ENCODE results near the gene RYK. TPM values are rescaled to one million over a fixed set of nuclear protein-coding genes. Genes with fewer than 3 reads are reported as not detected.

Gene RYK
- total RNA-seq, 4 donors from 2014 or later: 95.2 to 168 (median 108) TPM

DNA sequence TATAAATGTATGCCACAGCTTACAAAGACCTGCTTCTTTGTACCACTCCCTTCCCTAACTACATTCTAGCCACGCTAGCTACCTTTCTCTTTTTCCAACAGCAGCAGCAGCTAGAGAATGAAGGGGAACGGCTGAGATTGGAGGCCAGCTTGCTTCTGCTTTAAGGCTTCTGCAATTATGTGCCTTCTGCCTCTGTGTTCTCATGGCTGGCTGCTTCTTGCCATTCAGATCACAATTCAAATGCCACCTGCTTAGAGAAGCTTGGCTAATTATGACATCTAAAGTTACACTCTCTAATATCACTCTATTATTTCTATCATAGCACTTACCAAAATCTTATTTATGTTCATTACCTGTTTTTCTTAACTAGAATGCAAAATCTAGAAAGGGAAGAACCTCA, 95.2 kb downstream of the RYK start:
- H3K4me3 ChIP-seq (replicated peaks in 1 of 3): no peak overlapping the region
- WGBS, 2 donors: 46 to 73% methylated on average over 2 of the region's 2 CpGs
- TF ChIP-seq, protein P1, sequence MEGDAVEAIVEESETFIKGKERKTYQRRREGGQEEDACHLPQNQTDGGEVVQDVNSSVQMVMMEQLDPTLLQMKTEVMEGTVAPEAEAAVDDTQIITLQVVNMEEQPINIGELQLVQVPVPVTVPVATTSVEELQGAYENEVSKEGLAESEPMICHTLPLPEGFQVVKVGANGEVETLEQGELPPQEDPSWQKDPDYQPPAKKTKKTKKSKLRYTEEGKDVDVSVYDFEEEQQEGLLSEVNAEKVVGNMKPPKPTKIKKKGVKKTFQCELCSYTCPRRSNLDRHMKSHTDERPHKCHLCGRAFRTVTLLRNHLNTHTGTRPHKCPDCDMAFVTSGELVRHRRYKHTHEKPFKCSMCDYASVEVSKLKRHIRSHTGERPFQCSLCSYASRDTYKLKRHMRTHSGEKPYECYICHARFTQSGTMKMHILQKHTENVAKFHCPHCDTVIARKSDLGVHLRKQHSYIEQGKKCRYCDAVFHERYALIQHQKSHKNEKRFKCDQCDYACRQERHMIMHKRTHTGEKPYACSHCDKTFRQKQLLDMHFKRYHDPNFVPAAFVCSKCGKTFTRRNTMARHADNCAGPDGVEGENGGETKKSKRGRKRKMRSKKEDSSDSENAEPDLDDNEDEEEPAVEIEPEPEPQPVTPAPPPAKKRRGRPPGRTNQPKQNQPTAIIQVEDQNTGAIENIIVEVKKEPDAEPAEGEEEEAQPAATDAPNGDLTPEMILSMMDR (IDR thresholded peaks at IDR 0.05): no peak
- no peak for TF ChIP-seq POLR2A (IDR thresholded peaks at IDR 0.05)

DNA sequence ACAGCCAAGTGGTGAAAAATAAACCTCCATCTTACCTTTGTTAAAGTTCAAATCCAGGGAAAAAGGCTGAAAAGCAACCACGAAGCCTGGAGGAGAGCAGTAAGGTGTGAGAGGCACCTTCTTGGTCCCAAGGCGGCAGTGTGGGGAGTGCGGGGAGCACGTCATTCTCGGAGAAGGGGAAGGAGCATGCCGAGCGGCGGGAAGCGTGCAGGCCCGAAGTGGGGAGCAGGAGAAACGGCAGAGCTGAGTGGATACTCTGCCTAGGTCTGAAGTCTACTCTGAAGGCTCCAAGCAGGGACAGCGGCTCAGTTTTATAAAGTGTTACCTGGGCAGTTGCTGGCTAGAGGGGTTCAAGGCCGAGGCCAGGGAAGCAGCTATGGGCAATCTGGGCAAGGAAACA, 96.9 kb downstream of the RYK start:
- Histone ChIP-seq H3K27ac (no peak overlapping the region), H3K27me3 (no peaks in the 10 kb centered on the region), H3K4me3 (replicated peaks in 1 of 3) (no peak overlapping the region), H3K36me3 (peaks cover 18% of the 10 kb centered on the region in 2 donors), H3K9me3 (no peaks in the 10 kb centered on the region), H3K4me1 (peaks cover 11 to 20% of the 10 kb centered on the region in 2 donors)
- intact Hi-C loops (cut with DNase I): no loop called here
- DNase-seq: no peak
- TF ChIP-seq POLR2A (IDR thresholded peaks at IDR 0.05): no peak
- 97% methylated on average over 13 of the region's 13 CpGs for WGBS, 2 donors

More for the DNA sequence above, 95.2 kb downstream of the RYK start:
- no peaks in the 10 kb centered on the region for H3K27me3 ChIP-seq
- peaks cover 18% of the 10 kb centered on the region in 2 donors for H3K36me3 ChIP-seq
- H3K9me3 ChIP-seq: no peaks in the 10 kb centered on the region
- H3K27ac ChIP-seq: no peak overlapping the region
- intact Hi-C loops (cut with DNase I): no loop called here
- DNase-seq: no peak
- peaks cover 11 to 20% of the 10 kb centered on the region in 2 donors for H3K4me1 ChIP-seq

DNA sequence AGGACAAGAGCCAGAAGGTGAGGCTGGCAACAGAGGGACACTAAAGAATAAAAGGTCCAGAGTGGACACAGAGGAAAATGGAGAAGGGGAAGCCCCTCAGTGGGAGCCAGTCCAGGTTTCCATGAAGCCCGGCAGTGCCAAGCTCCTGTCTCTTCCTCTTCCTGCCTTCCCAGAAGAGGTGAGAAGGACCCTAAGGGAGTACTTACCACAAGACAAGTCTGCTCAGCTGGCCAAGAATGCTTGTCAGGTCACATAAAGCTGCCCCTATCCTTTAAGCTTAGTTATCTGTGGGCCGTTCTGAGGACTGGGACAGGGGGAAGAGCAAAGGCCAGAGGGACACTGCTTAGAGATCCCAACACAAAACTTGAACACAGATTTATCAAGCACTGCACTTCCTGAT, 100.2 kb downstream of the RYK start:
- Histone ChIP-seq H3K27ac (no peak overlapping the region), H3K4me1 (peaks cover 0 to 3% of the 10 kb centered on the region in 2 donors), H3K36me3 (peaks cover 14% of the 10 kb centered on the region in 2 donors), H3K4me3 (replicated peaks in 1 of 3) (no peak overlapping the region), H3K9me3 (no peaks in the 10 kb centered on the region), H3K27me3 (no peaks in the 10 kb centered on the region)
- intact Hi-C loops (cut with DNase I): no loop called here
- TF ChIP-seq, protein P1 (IDR thresholded peaks at IDR 0.05): no peak
- no peak for TF ChIP-seq POLR2A (IDR thresholded peaks at IDR 0.05)
- DNase-seq: no peak
- 33 to 65% methylated on average over 2 of the region's 2 CpGs for WGBS, 2 donors

DNA sequence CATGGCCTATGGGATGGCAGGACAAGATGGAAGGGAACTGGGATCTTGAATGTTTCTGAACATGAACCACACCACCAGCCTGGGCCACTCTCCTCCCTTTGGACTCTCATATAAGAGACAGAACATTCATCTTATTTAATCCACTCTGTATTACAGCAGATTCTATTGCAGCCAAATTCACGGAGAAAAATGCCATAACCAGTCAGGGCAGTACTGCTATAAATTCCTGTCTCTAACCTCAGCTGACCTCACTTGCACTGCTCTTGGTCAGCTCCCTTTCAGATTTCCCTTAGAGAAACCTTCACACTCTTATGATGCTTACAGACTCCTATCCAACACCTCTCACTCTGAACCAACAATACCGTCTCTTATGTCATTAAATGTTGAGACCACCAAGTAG, 101.4 kb downstream of the RYK start:
- intact Hi-C loops (cut with DNase I): no loop called here
- WGBS, 2 donors: 87 to 92% methylated on average over 2 of the region's 2 CpGs

DNA sequence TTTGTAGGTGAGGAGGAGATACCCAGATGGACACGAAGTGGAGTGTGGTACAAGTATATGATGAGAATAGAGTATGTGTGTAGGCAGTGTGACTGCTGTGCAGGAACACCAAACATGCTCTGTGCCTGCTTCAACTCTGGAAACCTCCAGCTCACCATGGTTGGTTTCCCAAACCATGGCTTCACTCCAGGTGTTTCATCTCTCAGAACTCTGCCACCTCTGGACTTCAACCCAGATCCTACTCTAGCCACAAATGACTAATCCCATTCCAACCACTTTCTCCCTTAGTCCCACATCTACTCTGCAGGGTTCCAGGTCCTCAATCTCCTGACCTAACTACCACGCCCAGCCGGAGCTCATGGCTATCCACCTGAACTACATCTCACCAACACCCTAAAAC, 102.1 kb downstream of the RYK start:
- DNase-seq: no peak
- Histone ChIP-seq H3K9me3 (no peaks in the 10 kb centered on the region), H3K4me1 (no peaks in the 10 kb centered on the region), H3K36me3 (peaks cover 3 to 6% of the 10 kb centered on the region in 2 donors), H3K4me3 (replicated peaks in 1 of 3) (no peak overlapping the region), H3K27ac (no peak overlapping the region), H3K27me3 (no peaks in the 10 kb centered on the region)
- intact Hi-C loops (cut with DNase I): no loop called here
- WGBS, 2 donors: 96% methylated on average over 3 of the region's 3 CpGs
- no peak for TF ChIP-seq POLR2A (IDR thresholded peaks at IDR 0.05)
- TF ChIP-seq, protein P1 (IDR thresholded peaks at IDR 0.05): no peak

More for the DNA sequence above, 101.4 kb downstream of the RYK start:
- no peak overlapping the region for H3K27ac ChIP-seq
- DNase-seq: no peak
- no peaks in the 10 kb centered on the region for H3K4me1 ChIP-seq
- no peaks in the 10 kb centered on the region for H3K9me3 ChIP-seq
- TF ChIP-seq, protein P1 (IDR thresholded peaks at IDR 0.05): no peak
- TF ChIP-seq POLR2A (IDR thresholded peaks at IDR 0.05): no peak
- H3K36me3 ChIP-seq: peaks cover 4 to 14% of the 10 kb centered on the region in 2 donors
- no peaks in the 10 kb centered on the region for H3K27me3 ChIP-seq
- no peak overlapping the region for H3K4me3 ChIP-seq (replicated peaks in 1 of 3)

DNA sequence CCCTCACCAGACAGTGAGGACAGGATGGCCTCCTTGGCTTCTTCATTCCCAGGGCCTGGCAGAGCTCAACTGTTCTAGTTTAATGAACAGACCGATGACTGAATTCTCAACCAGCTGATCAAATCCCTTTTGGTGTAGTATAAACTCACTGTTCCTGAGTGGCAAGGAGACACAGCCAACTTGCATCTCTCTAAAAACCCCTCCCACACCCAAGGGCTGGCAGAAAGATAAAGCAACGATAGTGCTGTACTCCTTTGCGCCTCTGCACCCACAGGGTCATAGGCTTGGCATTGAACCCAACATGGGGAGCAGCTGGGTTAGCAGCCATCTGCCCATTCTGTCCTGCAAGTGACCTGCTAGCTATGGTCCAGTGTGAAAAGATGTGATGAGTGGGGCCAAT, 103.2 kb downstream of the RYK start:
- Histone ChIP-seq H3K4me3 (replicated peaks in 1 of 3) (no peak overlapping the region), H3K27ac (no peak overlapping the region), H3K36me3 (peaks cover 0 to 4% of the 10 kb centered on the region in 2 donors), H3K9me3 (no peaks in the 10 kb centered on the region), H3K27me3 (no peaks in the 10 kb centered on the region), H3K4me1 (no peaks in the 10 kb centered on the region)
- TF ChIP-seq, protein P1 (IDR thresholded peaks at IDR 0.05): no peak
- no peak for TF ChIP-seq POLR2A (IDR thresholded peaks at IDR 0.05)
- DNase-seq: no peak
- WGBS, 2 donors: 59 to 65% methylated on average over 3 of the region's 3 CpGs
- intact Hi-C loops (cut with DNase I): no loop called here
